GM12872 (cell line): ENCODE results near the gene USP53.

Source experiments
- CTCF ChIP-seq: IDR thresholded peaks from 3 replicates; pipeline ENCODE4 v1.5.1; 2011; ENCODE audit warnings: low read depth, mild to moderate bottlenecking, low read length, moderate library complexity; ENCODE audit not compliant: insufficient read depth

USP53 gene

GRCh38 chr4:119212234-119212963, at the start of gene USP53:
Gene USP53, plus strand, starts transcription at chr4:119212713. Its CDS starts 27,047 bp downstream, at chr4:119239760.
- no peak for TF ChIP-seq CTCF

GRCh38 chr4:119165767-119166166, 46.7 kb upstream of the USP53 start:
- no peak for TF ChIP-seq CTCF

- no peak for TF ChIP-seq CTCF
These were observed 42.3 kb upstream of the USP53 start for GRCh38 chr4:119170195-119170594.

- TF ChIP-seq CTCF, result no peak
These were observed 40.3 kb upstream of the USP53 start for GRCh38 chr4:119172223-119172622.

- TF ChIP-seq CTCF, result no peak
These were observed 33.5 kb upstream of the USP53 start for GRCh38 chr4:119179011-119179410.

- TF ChIP-seq CTCF, result no peak
These were observed 28.4 kb upstream of the USP53 start for GRCh38 chr4:119184128-119184527.

- no peak for TF ChIP-seq CTCF
These were observed 22.9 kb upstream of the USP53 start for GRCh38 chr4:119189638-119190037.
